HG02588 (cell line): ENCODE results near the gene GLI1.
"Not testable (repeated sequence)": the region's sequence is repeated elsewhere in the genome, so short reads cannot be mapped to it uniquely, and the experiment has no call there.

Experiments
- ATAC-seq: cut with Tn5 transposase; IDR thresholded peaks from one replicate; pipeline ENCODE4 v1.9.1; 2021; ENCODE audit warnings: mild to moderate bottlenecking, moderate library complexity; ENCODE audit not compliant: unreplicated experiment

GLI1 gene

GRCh38 chr12:57517718-57518117, 58.1 kb downstream of the GLI1 start:
- not testable (repeated sequence) for ATAC-seq

- ATAC-seq = no peak
Observed at GRCh38 chr12:57518176-57518919, 58.8 kb downstream of the GLI1 start.

- no peak for ATAC-seq
Observed at GRCh38 chr12:57518920-57519795, 59.6 kb downstream of the GLI1 start.

GRCh38 chr12:57519796-57520052, 60.1 kb downstream of the GLI1 start:
- peak; percentile 3 for ATAC-seq

GRCh38 chr12:57520053-57520818, 60.7 kb downstream of the GLI1 start, which contains the start of gene DDIT3:
Gene DDIT3 (minus strand): TSS chr12:57520514. CDS start chr12:57517406, 3,108 bp downstream.
- peak; percentile 62 for ATAC-seq

- ATAC-seq = no peak
Observed at GRCh38 chr12:57521525-57522010, 62.0 kb downstream of the GLI1 start.
